NT2/D1 (cell line): ENCODE results near the gene EEF2.

Experiments
- YY1 ChIP-seq: IDR thresholded peaks from 2 replicates; pipeline ENCODE4 v1.6.1; 2011; ENCODE audit not compliant: insufficient read length, insufficient read depth
- ZNF274 ChIP-seq: IDR thresholded peaks from 2 replicates; pipeline ENCODE4 v1.6.1; 2011; ENCODE audit warnings: mild to moderate bottlenecking, low read depth, low read length

DNA sequence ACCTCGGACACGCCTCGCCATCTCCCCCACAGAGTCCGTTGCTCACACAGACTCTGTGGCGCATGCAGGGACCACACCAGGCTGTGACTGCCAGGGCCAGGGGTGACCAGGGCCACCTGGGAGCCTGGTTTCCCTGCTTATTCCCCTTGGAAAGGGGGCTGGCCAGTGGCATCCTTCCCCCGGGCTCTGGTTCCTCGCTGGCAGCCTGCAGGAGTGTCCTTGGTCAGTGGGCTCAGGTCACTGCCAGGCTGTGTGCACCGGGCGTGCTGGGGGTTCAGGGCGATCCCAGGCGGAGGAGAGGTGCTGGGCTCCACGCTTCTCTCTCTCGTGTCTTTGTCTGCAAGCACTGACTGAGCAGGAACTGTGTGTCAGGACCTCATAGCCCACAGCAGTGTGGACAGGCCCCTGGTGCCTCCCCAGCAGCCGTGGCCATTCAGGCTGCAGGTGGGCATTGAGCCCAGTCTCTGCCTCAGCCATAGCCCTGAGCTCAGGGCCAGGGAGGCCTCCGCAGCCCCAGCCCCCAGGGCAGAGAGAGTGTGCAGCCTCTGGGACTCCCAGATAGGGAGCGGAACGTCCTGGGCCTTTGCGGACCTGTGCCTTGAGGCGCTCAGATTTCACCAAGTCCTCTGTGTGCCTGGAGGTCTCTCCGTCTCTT is 28.8 kb upstream of the EEF2 start:
- TF ChIP-seq ZNF274: no peak
- no peak for TF ChIP-seq YY1
